GM12878 (cell line): Measurements from ENCODE around the gene OLA1.

Experiments
- ATF3 ChIP-seq: IDR thresholded peaks from 2 replicates; pipeline ENCODE4 v1.6.1; 2011; ENCODE audit warnings: low read depth, mild to moderate bottlenecking, low read length, moderate library complexity, borderline replicate concordance; ENCODE audit errors: extremely low read depth
- BACH1 ChIP-seq: fragments of 450-650 bp; IDR thresholded peaks from 2 replicates; pipeline ENCODE4 v1.6.1; 2017; ENCODE audit warnings: mild to moderate bottlenecking, borderline replicate concordance
- BCL11A ChIP-seq: IDR thresholded peaks from 2 replicates; pipeline ENCODE4 v1.6.1; 2011; ENCODE audit warnings: low read depth, low read length
- CBFB ChIP-seq: IDR thresholded peaks from 2 replicates; pipeline ENCODE4 v1.6.1; 2016; ENCODE audit warnings: antibody characterized with exemption, low read depth
- CEBPB ChIP-seq, 2 experiments: fragments of 150-350 bp in 1 of 2; IDR thresholded peaks; 2 replicates each; pipeline ENCODE4 v1.6.1; 2012 to 2014; ENCODE audit warnings: low read depth in 2 of 2, low read length in 2 of 2, borderline replicate concordance in 1 of 2, inconsistent platforms in 1 of 2
- CTCF ChIP-seq, 3 experiments: IDR thresholded peaks in 2 of 3; conservative IDR thresholded peaks in 1 of 3; 2 replicates each; pipeline ENCODE4 v1.5.1; 2011; ENCODE audit warnings: low read depth in 3 of 3, low read length in 3 of 3, mild to moderate bottlenecking in 3 of 3, control low read depth in 2 of 3, moderate library complexity in 2 of 3, inconsistent platforms in 1 of 3, mixed read lengths in 1 of 3; ENCODE audit not compliant: control insufficient read depth in 2 of 3, insufficient read depth in 1 of 3; ENCODE audit errors: extremely low read depth in 1 of 3
- GATAD2B ChIP-seq: fragments of 450-650 bp; conservative IDR thresholded peaks from 2 replicates; pipeline ENCODE4 v1.6.1; 2017; ENCODE audit warnings: low read depth, mild to moderate bottlenecking, moderate library complexity
- POLR2A ChIP-seq: IDR thresholded peaks from 2 replicates; pipeline ENCODE4 v1.6.1; 2011; ENCODE audit warnings: low read depth, mild to moderate bottlenecking, low read length
- REST ChIP-seq: IDR thresholded peaks from 2 replicates; pipeline ENCODE4 v1.6.1; 2012; ENCODE audit warnings: mild to moderate bottlenecking, low read depth, low read length
- TAF1 ChIP-seq: IDR thresholded peaks from 2 replicates; pipeline ENCODE4 v1.6.1; 2011; ENCODE audit warnings: mild to moderate bottlenecking, low read depth, low read length, borderline replicate concordance

- no peak for TF ChIP-seq BCL11A
- no peak for TF ChIP-seq REST
- no peak for TF ChIP-seq CTCF (IDR thresholded peaks at IDR 0.05 in 2 of 3, conservative IDR thresholded peaks at IDR 0.05 in 1 of 3; ENCODE audit: control insufficient read depth in 2 of 3, extremely low read depth in 1 of 3, insufficient read depth in 1 of 3, low read depth in 3 of 3, low read length in 3 of 3)
- no peak for TF ChIP-seq ATF3
- TF ChIP-seq BACH1, result no peak
- TF ChIP-seq GATAD2B, result no peak
- no peak for TF ChIP-seq CBFB
- TF ChIP-seq CEBPB (IDR thresholded peaks at IDR 0.05; ENCODE audit: borderline replicate concordance in 1 of 2, low read depth in 2 of 2, low read length in 2 of 2), result no peak
- no peak for TF ChIP-seq TAF1
- no peak for TF ChIP-seq POLR2A
Observed at GRCh38 chr2:174180726-174181236, 67.6 kb downstream of the OLA1 start.
